CD4-positive, alpha-beta memory T cell (primary cell): ENCODE measurements around the gene FKBP8. TPM values are rescaled to one million over a fixed set of nuclear protein-coding genes. Genes with fewer than 3 reads are reported as not detected.

Experiments
- polyA plus RNA-seq, 2 donors: library from polyadenylated mRNA; unstranded; fragments of 300-500 nt; fragmentation: Illumina TruSeq; gene quantifications; one replicate each; pipeline ENCODE4 v1.2.3, GENCODE V29; 2021
- total RNA-seq, 2 experiments: library from RNA; stranded (reverse); gene quantifications; one replicate each; pipeline ENCODE4 v1.2.3, GENCODE V29; 2021

The FKBP8 gene
- total and polyA plus RNA-seq, 4 experiments from 2014 or later: 82.4 to 249 (median 181) TPM

Other genes starting within 250 kb of the FKBP8 start
- 10 to 100 TPM; 64.2 to 65.0 TPM for gene LSM4, start 220.5 kb downstream of the FKBP8 start, total RNA-seq
- 100 to 1,000 TPM; 121 to 164 TPM for gene LSM4, start 220.5 kb downstream of the FKBP8 start, polyA plus RNA-seq
- 10 to 100 TPM; 46.2 to 49.2 TPM for gene PGPEP1, start 203.0 kb downstream of the FKBP8 start, total RNA-seq
- 1 to 10 TPM; 6.8 to 8.0 TPM for gene PGPEP1, start 203.0 kb downstream of the FKBP8 start, polyA plus RNA-seq
- 1 to 10 TPM; 1.2 TPM for gene GDF15, start 157.4 kb downstream of the FKBP8 start, total RNA-seq
- gene GDF15, start 157.4 kb downstream of the FKBP8 start, polyA plus RNA-seq: not detected
- under 1 TPM; 0.73 to 0.91 TPM for gene LRRC25, start 146.0 kb downstream of the FKBP8 start, total RNA-seq
- gene LRRC25, start 146.0 kb downstream of the FKBP8 start, polyA plus RNA-seq: under 1 TPM in 1 of 2 donors, not detected in 1; 0.07 TPM
- gene SSBP4, start 124.2 kb downstream of the FKBP8 start, total RNA-seq: 10 to 100 TPM; 71.3 to 73.4 TPM
- 100 to 1,000 TPM in 1 of 2 donors, 10 to 100 TPM in 1; 81.5 to 108 TPM for gene SSBP4, start 124.2 kb downstream of the FKBP8 start, polyA plus RNA-seq
- 10 to 100 TPM; 37.1 to 43.2 TPM for gene ISYNA1, start 105.4 kb downstream of the FKBP8 start, total RNA-seq
- 10 to 100 TPM; 27.5 to 36.3 TPM for gene ISYNA1, start 105.4 kb downstream of the FKBP8 start, polyA plus RNA-seq
- gene ELL, start 21.5 kb downstream of the FKBP8 start, total RNA-seq: 10 to 100 TPM; 34.9 to 35.9 TPM
- 10 to 100 TPM in 1 of 2 donors, 1 to 10 TPM in 1; 6.5 to 16.7 TPM for gene ELL, start 21.5 kb downstream of the FKBP8 start, polyA plus RNA-seq
- gene KXD1, start 14.3 kb upstream of the FKBP8 start, total RNA-seq: 10 to 100 TPM; 95.3 to 95.6 TPM
- gene KXD1, start 14.3 kb upstream of the FKBP8 start, polyA plus RNA-seq: 10 to 100 TPM; 88.8 to 94.3 TPM
- 1,000 to 10,000 TPM; 1,962 to 1,978 TPM for gene UBA52, start 28.3 kb upstream of the FKBP8 start, total RNA-seq
- 1,000 to 10,000 TPM; 1,135 to 1,692 TPM for gene UBA52, start 28.3 kb upstream of the FKBP8 start, polyA plus RNA-seq
- 100 to 1,000 TPM; 150 to 154 TPM for gene REX1BD, start 45.2 kb upstream of the FKBP8 start, total RNA-seq
- gene REX1BD, start 45.2 kb upstream of the FKBP8 start, polyA plus RNA-seq: 100 to 1,000 TPM; 148 to 156 TPM
- gene CRLF1, start 63.2 kb upstream of the FKBP8 start, total RNA-seq: not detected
- gene CRLF1, start 63.2 kb upstream of the FKBP8 start, polyA plus RNA-seq: under 1 TPM in 1 of 2 donors, not detected in 1; 0.70 TPM
- not detected for gene TMEM59L, start 69.3 kb upstream of the FKBP8 start, total RNA-seq
- gene TMEM59L, start 69.3 kb upstream of the FKBP8 start, polyA plus RNA-seq: not detected
- 10 to 100 TPM; 13.4 to 14.8 TPM for gene KLHL26, start 93.5 kb upstream of the FKBP8 start, total RNA-seq
- 1 to 10 TPM; 4.4 to 7.8 TPM for gene KLHL26, start 93.5 kb upstream of the FKBP8 start, polyA plus RNA-seq
- 10 to 100 TPM; 19.6 to 20.8 TPM for gene CRTC1, start 140.1 kb upstream of the FKBP8 start, total RNA-seq
- gene CRTC1, start 140.1 kb upstream of the FKBP8 start, polyA plus RNA-seq: 1 to 10 TPM in 1 of 2 donors, not detected in 1; 1.7 TPM
- gene COMP, start 247.7 kb upstream of the FKBP8 start, total RNA-seq: not detected
- gene COMP, start 247.7 kb upstream of the FKBP8 start, polyA plus RNA-seq: not detected